Stimulated activated CD4-positive, alpha-beta T cell treated with anti-CD3 and anti-CD28 coated beads, Interleukin-4, amount 100 ng/mL, for 24 hours (primary cell): ENCODE data around the gene CYREN.
"Not testable (repeated sequence)": the region's sequence is repeated elsewhere in the genome, so short reads cannot be mapped to it uniquely, and the experiment has no call there.

Source experiments
- DNase-seq: peaks from one replicate; pipeline ENCODE4 v3.0.0-alpha.2; 2020

Gene CYREN

GRCh38 chr7:135175931-135176330 lies 5.4 kb upstream of the CYREN start:
- no peak for DNase-seq

GRCh38 chr7:135174941-135175340 lies 4.4 kb upstream of the CYREN start:
- no peak for DNase-seq

- not testable (repeated sequence) for DNase-seq
Measured at GRCh38 chr7:135173916-135174315, 3.4 kb upstream of the CYREN start.

- not testable (repeated sequence) for DNase-seq
Measured at GRCh38 chr7:135171581-135172291, 1.2 kb upstream of the CYREN start.

- DNase-seq, result not testable (repeated sequence)
Measured at GRCh38 chr7:135170998-135171481, 533 bp upstream of the CYREN start.

GRCh38 chr7:135169964-135170273 lies 588 bp downstream of the CYREN start:
- DNase-seq, result peak; percentile 22

GRCh38 chr7:135169141-135169963 lies 1.2 kb downstream of the CYREN start:
- peak; percentile 68 for DNase-seq

GRCh38 chr7:135168489-135169140 lies 1.9 kb downstream of the CYREN start:
- no peak for DNase-seq

- no peak for DNase-seq
Measured at GRCh38 chr7:135168001-135168400, 2.5 kb downstream of the CYREN start.

- DNase-seq, result no peak
Measured at GRCh38 chr7:135167365-135167917, 3.1 kb downstream of the CYREN start.

GRCh38 chr7:135166338-135166990 lies 4.0 kb downstream of the CYREN start:
- DNase-seq, result no peak

- DNase-seq, result no peak
Measured at GRCh38 chr7:135165862-135166261, 4.6 kb downstream of the CYREN start.

GRCh38 chr7:135164357-135165061 lies 6.0 kb downstream of the CYREN start:
- no peak for DNase-seq

GRCh38 chr7:135162382-135163001 lies 8.0 kb downstream of the CYREN start:
- no peak for DNase-seq

GRCh38 chr7:135161669-135162068 lies 8.8 kb downstream of the CYREN start:
- no peak for DNase-seq

- DNase-seq, result no peak
Measured at GRCh38 chr7:135160858-135161653, 9.5 kb downstream of the CYREN start.

- no peak for DNase-seq
Measured at GRCh38 chr7:135160098-135160857, 10.2 kb downstream of the CYREN start.

- DNase-seq, result no peak
Measured at GRCh38 chr7:135159359-135160085, 11.0 kb downstream of the CYREN start.

- no peak for DNase-seq
Measured at GRCh38 chr7:135158874-135159273, 11.6 kb downstream of the CYREN start.
